ENCODE results near the gene TNFSF18.
"Not testable (repeated sequence)": the region's sequence is repeated elsewhere in the genome, so short reads cannot be mapped to it uniquely, and the experiment has no call there.

Gene TNFSF18, protein sequence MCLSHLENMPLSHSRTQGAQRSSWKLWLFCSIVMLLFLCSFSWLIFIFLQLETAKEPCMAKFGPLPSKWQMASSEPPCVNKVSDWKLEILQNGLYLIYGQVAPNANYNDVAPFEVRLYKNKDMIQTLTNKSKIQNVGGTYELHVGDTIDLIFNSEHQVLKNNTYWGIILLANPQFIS

DNA sequence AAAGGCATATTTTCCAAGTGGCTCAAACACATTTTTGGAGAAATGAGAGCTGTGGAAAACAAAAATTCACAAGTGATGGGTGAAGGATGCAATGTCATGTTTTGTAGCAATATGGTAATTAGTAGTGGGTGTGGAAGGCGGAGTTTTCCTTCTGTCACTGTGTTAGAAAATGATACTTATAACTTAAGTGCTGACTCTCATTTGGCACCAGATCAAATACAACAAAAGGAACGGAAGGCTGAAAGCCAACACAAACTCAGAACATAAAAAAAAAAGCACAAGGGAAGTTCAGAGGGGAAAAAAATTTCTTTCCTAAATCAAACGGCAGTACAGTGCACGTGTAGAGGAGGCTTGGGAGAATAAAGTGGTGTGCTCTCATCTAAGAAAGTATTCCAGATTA is at the start of gene TNFSF18:
Gene TNFSF18, minus strand, starts transcription at position 77 of the 400 bp plus-strand sequence. Its CDS starts 45 bp downstream, at position 32.
- in situ Hi-C loops (cut with HindIII; ENCODE audit: low sequenced_read_pairs): no loop called here

- in situ Hi-C loops (cut with HindIII; ENCODE audit: low sequenced_read_pairs): no loop called here
Observed at GRCh38 chr1:173099166-173099565, 48.4 kb upstream of the TNFSF18 start.

GRCh38 chr1:173098117-173098516 is 47.4 kb upstream of the TNFSF18 start:
- in situ Hi-C loops (cut with HindIII; ENCODE audit: low sequenced_read_pairs): no loop called here

- in situ Hi-C loops (cut with HindIII; ENCODE audit: low sequenced_read_pairs): no loop called here
Observed at GRCh38 chr1:173097001-173097400, 46.3 kb upstream of the TNFSF18 start.

GRCh38 chr1:173095632-173096031 is 44.9 kb upstream of the TNFSF18 start:
- in situ Hi-C loops (cut with HindIII; ENCODE audit: low sequenced_read_pairs): no loop called here

GRCh38 chr1:173094541-173094940 is 43.8 kb upstream of the TNFSF18 start:
- in situ Hi-C loops (cut with HindIII; ENCODE audit: low sequenced_read_pairs): no loop called here

GRCh38 chr1:173093691-173094445 is 43.1 kb upstream of the TNFSF18 start:
- in situ Hi-C loops (cut with HindIII; ENCODE audit: low sequenced_read_pairs): no loop called here

- in situ Hi-C loops (cut with HindIII; ENCODE audit: low sequenced_read_pairs): no loop called here
Observed at GRCh38 chr1:173084292-173084691, 33.6 kb upstream of the TNFSF18 start.

GRCh38 chr1:173082913-173083312 is 32.2 kb upstream of the TNFSF18 start:
- in situ Hi-C loops (cut with HindIII; ENCODE audit: low sequenced_read_pairs): no loop called here

DNA sequence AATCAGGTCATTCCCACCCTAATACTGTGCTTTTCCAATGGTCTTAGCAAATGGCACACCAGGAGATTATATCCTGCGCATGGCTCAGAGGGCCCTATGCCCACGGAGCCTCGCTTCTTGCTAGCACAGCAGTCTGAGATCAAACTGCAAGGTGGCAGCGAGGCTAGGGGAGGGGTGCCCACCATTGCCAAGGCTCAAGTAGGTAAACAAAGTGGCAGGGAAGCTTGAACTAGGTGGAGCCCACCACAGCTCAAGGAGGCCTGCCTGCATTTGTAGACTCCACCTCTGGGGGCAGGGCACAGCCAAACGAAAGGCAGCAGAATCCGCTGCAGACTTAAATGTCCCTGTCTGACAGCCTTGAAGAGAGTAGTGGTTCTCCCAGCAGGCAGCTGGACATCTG is 23.5 kb upstream of the TNFSF18 start:
- in situ Hi-C loops (cut with HindIII; ENCODE audit: low sequenced_read_pairs): not testable (repeated sequence)

- in situ Hi-C loops (cut with HindIII; ENCODE audit: low sequenced_read_pairs): no loop called here
Observed at GRCh38 chr1:173064011-173064410, 13.3 kb upstream of the TNFSF18 start.

DNA sequence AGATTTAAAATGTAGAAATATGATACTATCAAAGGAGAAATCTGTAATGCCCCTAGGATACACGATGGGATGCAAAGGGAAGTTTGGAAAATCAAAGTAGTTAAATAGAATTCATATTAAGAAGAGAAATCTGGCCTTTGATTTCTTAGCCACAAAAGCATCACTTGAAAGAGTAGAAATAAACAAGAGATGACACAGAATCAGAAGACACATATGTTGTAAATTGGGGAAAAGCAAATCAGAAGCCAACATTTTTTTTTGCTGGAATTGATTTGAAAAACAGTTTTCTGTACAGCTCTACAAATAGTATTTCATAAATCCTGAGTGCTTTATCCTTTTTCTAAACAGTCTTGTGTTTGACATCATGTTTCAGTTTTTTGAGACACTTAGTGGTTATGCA is 12.4 kb upstream of the TNFSF18 start:
- in situ Hi-C loops (cut with HindIII; ENCODE audit: low sequenced_read_pairs): no loop called here

DNA sequence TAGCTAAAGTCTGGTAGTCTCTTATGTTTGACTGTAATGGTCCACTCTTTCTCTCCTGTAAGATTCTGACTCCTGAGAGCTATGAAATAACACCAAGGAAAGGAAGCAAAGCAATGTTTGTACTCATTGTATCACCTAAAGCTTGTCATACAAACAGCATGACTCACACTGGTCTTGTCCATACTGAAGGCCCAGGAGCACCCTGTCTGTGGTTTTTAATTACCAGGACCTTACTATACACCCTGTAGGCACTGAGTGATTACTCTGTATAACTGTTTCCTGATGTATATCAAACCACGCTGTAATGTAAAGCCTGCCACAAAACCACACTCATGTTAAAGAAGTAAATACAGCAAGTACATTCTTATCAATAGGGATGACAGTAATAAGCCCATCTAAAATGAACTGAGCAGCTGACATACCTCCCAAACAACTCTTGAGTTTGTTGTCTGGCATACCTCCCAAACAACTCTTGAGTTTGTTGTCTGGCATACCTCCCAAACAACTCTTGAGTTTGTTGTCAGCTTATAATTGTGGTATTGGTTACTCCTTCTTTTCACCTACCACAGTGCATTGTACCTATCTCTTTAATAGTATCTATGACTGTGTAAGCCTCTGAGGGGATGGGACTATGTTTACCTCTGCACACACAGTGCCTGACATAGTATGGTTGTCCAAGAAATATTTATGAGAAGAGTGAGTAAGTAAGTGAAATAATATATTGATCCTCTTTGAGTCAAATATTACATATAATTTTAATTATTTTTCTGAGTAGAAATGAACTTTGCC is 11.6 kb upstream of the TNFSF18 start:
- in situ Hi-C loops (cut with HindIII; ENCODE audit: low sequenced_read_pairs): no loop called here

GRCh38 chr1:173058556-173058955 is 7.8 kb upstream of the TNFSF18 start:
- in situ Hi-C loops (cut with HindIII; ENCODE audit: low sequenced_read_pairs): no loop called here

- in situ Hi-C loops (cut with HindIII; ENCODE audit: low sequenced_read_pairs): no loop called here
Observed at GRCh38 chr1:173057984-173058383, 7.2 kb upstream of the TNFSF18 start.

DNA sequence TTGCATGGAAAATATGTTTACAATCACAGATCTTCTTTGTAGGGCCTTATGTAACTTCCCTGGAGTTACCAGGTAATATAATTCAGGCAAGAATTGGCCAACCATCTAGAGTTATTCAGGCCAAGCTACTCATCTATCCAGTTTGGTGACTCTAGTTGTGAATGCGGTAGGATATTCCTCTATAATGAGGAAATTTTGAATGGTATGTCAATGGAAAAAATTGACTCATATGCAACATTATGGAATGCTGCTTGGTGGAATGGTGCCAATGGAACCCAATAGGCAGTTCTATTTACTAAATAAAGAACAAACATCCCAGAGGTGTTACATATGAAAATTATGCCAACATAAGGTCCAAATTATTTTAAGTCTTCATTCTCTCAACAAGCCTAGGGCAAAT is 5.6 kb upstream of the TNFSF18 start:
- in situ Hi-C loops (cut with HindIII; ENCODE audit: low sequenced_read_pairs): no loop called here

GRCh38 chr1:173052681-173053196 is 2.0 kb upstream of the TNFSF18 start:
- in situ Hi-C loops (cut with HindIII; ENCODE audit: low sequenced_read_pairs): no loop called here

- in situ Hi-C loops (cut with HindIII; ENCODE audit: low sequenced_read_pairs): no loop called here
Observed at GRCh38 chr1:173049322-173049633, 1.5 kb downstream of the TNFSF18 start.

GRCh38 chr1:173048621-173049321 is 2.0 kb downstream of the TNFSF18 start:
- in situ Hi-C loops (cut with HindIII; ENCODE audit: low sequenced_read_pairs): no loop called here

DNA sequence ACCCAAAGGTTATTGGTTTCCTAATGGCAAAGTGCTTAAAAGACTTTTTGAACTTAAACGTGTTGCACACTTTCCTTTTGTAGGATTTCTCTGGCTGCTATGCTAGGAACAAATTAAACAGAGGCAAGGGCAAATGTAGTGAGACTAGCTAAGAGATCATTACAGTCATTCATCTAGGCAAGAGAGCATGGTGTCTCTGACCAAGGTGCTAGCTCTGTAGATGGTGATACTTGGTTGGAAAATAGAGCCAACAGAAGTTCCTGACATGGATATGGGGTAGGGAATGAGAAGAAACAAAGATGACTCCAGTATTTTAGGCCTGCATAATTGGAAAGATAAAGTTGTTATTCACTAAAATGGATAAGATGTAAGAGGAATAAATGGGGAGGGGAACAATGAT is 6.1 kb downstream of the TNFSF18 start:
- in situ Hi-C loops (cut with HindIII; ENCODE audit: low sequenced_read_pairs): no loop called here

GRCh38 chr1:173043253-173043652 is 7.5 kb downstream of the TNFSF18 start:
- in situ Hi-C loops (cut with HindIII; ENCODE audit: low sequenced_read_pairs): no loop called here

All from endothelial cell of hepatic sinusoid (primary cell).